Measurements from ENCODE around the gene LAMC2.
"Not testable (repeated sequence)": the region's sequence is repeated elsewhere in the genome, so short reads cannot be mapped to it uniquely, and the experiment has no call there.

The LAMC2 gene

GRCh38 chr1:183238071-183238470 lies 52.0 kb downstream of the LAMC2 start:
- peak; percentile 85 for DNase-seq (ENCODE audit: low spot score)

- no peak for DNase-seq (ENCODE audit: low spot score)
Observed at GRCh38 chr1:183239220-183239742, 53.2 kb downstream of the LAMC2 start.

GRCh38 chr1:183239793-183240525 lies 53.9 kb downstream of the LAMC2 start:
- DNase-seq (ENCODE audit: low spot score) = no peak

GRCh38 chr1:183240526-183240825 lies 54.4 kb downstream of the LAMC2 start:
- DNase-seq (ENCODE audit: low spot score) = no peak

- DNase-seq (ENCODE audit: low spot score) = not testable (repeated sequence)
Observed at GRCh38 chr1:183240853-183241252, 54.8 kb downstream of the LAMC2 start.

- no peak for DNase-seq (ENCODE audit: low spot score)
Observed at GRCh38 chr1:183241471-183241870, 55.4 kb downstream of the LAMC2 start.

GRCh38 chr1:183242556-183242955 lies 56.5 kb downstream of the LAMC2 start:
- DNase-seq (ENCODE audit: low spot score) = no peak

- no peak for DNase-seq (ENCODE audit: low spot score)
Observed at GRCh38 chr1:183243161-183244050, 57.3 kb downstream of the LAMC2 start.

GRCh38 chr1:183244466-183244865 lies 58.4 kb downstream of the LAMC2 start:
- no peak for DNase-seq (ENCODE audit: low spot score)

- no peak for DNase-seq (ENCODE audit: low spot score)
Observed at GRCh38 chr1:183245357-183245756, 59.3 kb downstream of the LAMC2 start.

- no peak for DNase-seq (ENCODE audit: low spot score)
Observed at GRCh38 chr1:183246436-183246835, 60.4 kb downstream of the LAMC2 start.

- no peak for DNase-seq (ENCODE audit: low spot score)
Observed at GRCh38 chr1:183247066-183247465, 61.0 kb downstream of the LAMC2 start.

- no peak for DNase-seq (ENCODE audit: low spot score)
Observed at GRCh38 chr1:183247484-183247883, 61.4 kb downstream of the LAMC2 start.

- no peak for DNase-seq (ENCODE audit: low spot score)
Observed at GRCh38 chr1:183247931-183248330, 61.9 kb downstream of the LAMC2 start.

- DNase-seq (ENCODE audit: low spot score) = no peak
Observed at GRCh38 chr1:183248989-183249691, 63.1 kb downstream of the LAMC2 start.

GRCh38 chr1:183249941-183250452 lies 63.9 kb downstream of the LAMC2 start:
- no peak for DNase-seq (ENCODE audit: low spot score)

GRCh38 chr1:183251101-183251958 lies 65.3 kb downstream of the LAMC2 start:
- no peak for DNase-seq (ENCODE audit: low spot score)

- DNase-seq (ENCODE audit: low spot score) = no peak
Observed at GRCh38 chr1:183251959-183252450, 65.9 kb downstream of the LAMC2 start.

- no peak for DNase-seq (ENCODE audit: low spot score)
Observed at GRCh38 chr1:183255073-183255472, 69.0 kb downstream of the LAMC2 start.

GRCh38 chr1:183259924-183260323 lies 73.9 kb downstream of the LAMC2 start:
- DNase-seq (ENCODE audit: low spot score) = no peak

GRCh38 chr1:183262628-183263200 lies 76.7 kb downstream of the LAMC2 start:
- DNase-seq (ENCODE audit: low spot score) = no peak

Measured in RKO (cell line).